Frontal cortex (tissue), 4 donors: ENCODE data around the gene IFITM10. TPM values are rescaled to one million over a fixed set of nuclear protein-coding genes. Genes with fewer than 3 reads are reported as not detected.
"Not testable (repeated sequence)": the region's sequence is repeated elsewhere in the genome, so short reads cannot be mapped to it uniquely, and the experiment has no call there.

Experiments used
- DNase-seq, 2 donors: peaks; one replicate each; pipeline ENCODE4 v3.0.0; 2012; ENCODE audit warnings: low spot score in 2 of 2
- FAIRE-seq: peaks from 2 replicates; lab custom pipeline; 2012; peaks lifted over from hg19 to GRCh38; lab: Jason Lieb, UNC
- total RNA-seq: library from RNA; depleted of rRNA; stranded (reverse); fragments of >200 nt; gene quantifications from one replicate; pipeline ENCODE4 v1.2.3, GENCODE V29; 2014
- donor health status: control.
- donor health status: control.
- donor health status: control.

Gene IFITM10
- total RNA-seq, 1 donor from 2014 or later = 0.41 TPM

DNA sequence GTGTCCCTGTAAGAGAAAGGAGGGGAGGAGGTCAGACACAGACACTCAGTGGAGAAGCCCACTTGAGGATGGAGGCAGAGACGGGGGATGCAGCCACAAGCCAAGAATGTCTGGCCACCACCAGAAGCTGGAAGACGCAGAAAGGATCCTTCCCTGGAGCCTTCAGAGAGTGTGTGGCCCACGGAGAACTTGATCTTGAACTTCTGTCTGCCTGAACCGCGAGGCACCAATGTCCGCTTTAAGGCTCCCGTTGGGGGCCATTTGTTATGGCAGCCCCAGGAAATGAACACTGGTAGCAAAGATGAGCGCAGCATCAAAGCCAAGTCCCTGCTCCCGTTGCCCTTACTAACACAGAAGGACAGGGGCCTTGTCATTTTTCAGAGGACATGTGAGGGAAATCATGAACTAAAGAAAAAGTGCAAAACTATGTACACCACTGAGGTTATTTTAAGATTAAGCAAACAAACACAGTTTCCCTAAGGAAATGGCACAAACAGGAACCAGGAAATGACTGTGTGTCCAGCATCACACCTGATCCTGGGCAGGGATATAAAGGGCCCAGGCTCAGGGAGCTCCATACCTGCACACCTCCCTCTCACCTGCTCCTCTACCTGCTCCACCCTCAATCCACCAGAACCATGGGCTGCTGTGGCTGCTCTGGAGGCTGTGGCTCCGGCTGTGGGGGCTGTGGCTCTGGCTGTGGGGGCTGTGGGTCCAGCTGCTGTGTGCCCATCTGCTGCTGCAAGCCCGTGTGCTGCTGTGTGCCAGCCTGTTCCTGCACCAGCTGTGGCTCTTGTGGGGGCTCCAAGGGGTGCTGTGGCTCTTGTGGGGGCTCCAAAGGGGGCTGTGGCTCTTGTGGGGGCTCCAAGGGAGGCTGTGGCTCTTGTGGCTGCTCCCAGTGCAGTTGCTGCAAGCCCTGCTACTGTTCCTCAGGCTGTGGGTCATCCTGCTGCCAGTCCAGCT is 53.5 kb downstream of the IFITM10 start, which contains the start of gene KRTAP5-6:
Gene KRTAP5-6, plus strand, starts transcription at position 588 of the 963 bp plus-strand sequence. Its CDS starts 51 bp downstream, at position 639.
- no peak for DNase-seq
- FAIRE-seq = no peak

DNA sequence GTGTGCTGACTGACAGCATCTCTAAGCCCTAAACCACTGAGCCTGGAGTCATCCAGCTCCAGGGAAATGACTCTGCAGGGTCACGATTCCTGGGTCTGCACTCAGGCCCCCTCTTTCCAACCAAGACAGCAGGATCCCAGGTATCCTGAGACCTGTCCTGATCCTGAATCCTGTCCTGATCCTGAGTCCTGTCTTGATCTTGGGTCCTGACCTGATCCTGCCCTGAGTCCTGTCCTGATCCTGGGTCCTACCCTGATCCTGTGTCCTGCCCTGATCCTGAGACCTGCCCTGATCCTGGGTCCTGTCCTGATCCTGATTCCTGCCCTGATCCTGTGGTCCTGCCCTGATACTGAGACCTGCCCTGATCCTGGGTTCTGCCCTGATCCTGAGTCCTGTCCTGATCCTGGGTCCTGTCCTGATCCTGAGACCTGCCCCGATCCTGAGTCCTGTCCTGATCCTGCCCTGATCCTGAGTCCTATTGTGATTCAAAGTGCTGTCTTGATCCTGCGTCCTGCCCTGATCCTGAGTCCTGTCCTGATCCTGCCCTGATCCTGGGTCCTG is 54.8 kb downstream of the IFITM10 start:
- no peak for DNase-seq

DNA sequence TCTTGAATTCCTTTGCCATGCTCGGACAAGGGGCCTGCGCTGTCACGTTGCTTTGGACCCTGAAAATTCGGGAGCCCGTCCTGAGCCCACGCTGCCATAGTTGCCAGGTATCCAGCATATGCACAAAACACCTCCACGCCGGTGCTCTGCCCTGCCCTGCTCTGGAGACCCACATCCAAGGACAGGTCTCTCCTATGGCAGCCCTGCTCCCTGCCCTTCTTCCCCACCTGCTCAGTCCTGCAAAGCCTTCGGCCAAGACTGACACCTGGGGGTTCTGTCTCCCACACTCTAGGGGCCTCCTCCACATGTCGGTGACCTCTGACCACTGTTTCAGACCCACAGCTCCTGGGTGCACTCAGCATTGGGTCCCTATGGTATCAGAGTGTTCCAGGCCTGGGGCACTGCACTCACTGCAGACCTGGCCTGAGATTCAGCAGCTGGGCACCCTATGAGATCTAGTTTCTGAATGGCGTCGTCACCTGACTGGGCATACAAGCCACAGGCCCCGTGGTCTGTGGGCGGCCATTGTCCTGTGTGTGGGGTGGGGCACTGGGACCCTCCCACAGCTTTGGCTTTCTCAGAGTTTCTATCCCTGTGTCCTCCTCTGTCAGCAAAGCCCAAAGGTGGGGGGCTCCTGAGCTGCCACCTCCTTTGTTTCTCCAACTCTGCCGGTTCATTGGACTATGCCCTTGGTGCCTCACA is 55.4 kb downstream of the IFITM10 start:
- FAIRE-seq (no peak), DNase-seq (no peak)

More for the DNA sequence above, 54.8 kb downstream of the IFITM10 start:
- no peak for FAIRE-seq

DNA sequence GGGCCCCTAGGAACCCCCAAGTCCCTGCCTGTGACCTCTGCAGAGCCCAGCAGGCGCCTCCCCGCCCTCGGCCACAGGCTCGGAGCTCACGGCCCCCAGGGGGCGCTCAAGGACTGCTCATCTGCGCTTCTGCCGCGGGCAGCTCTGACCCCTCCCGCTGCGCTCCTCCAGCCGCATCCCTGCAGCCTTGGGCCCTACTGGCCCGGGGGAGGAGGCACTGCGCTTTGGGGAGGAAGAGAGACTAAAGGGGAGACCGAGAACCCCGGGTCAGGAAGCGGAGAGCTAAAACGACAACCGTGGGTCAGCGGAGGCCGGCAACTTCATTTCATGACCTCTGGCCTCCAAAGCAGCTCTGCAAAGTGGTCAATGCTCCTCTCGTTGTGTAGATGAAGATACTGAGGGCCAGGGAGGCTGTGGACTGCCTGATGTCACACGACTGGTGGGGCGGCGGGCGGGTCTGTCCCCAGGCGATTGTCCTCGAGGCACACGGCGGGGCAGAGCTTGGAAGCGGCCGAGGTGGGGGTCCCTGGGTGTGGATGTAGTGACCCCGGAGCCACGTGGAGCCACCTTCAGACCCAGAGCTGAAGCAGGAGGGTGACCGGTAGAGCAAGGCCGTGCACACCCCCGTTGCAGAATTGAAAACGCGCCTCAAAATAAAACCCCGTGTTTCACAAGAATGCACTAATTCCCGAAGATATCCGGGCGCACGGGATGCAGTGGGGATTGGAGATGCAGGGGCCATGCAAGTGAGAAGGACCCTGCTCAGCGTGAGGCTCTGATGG is 56.1 kb downstream of the IFITM10 start:
- no peak for FAIRE-seq
- DNase-seq = peak; percentile 86 to 95

DNA sequence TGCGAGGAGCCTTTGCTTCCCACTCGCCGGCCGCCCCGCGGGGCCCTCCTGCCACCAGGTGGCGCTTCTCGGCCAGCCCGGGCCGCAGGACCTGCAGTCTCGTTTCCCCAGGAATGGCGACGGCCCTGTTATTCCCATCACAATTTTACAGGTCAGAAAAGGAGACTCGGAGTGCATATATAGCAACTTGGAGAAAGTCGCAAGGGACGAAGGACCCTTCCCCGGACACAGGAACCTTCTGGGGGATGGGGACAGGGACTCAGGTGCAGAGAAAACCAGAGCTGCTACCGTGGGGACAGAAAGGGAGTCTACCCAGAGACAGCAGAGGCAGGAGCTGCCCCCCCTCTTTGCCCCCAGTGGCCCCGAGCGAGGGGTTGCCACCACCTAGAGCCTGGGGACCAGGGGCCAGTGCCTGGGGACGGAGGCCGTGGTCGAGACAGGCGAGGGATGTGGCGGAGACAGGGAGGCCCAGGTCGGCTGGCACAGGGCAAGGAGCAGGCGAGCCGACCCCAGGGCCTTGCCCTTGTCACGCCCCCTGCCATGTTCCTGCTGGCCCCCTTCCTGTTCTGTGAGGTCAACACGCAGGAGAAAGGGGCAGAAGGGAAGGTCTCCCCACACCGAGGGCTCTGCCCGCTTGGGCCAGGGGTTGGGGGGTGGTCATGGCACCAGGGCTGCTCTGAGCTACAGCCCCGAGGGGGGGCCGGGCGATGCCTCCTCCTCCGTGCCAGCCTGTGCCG is 56.9 kb downstream of the IFITM10 start:
- FAIRE-seq (no peak), DNase-seq (peak; percentile 84 to 91)

DNA sequence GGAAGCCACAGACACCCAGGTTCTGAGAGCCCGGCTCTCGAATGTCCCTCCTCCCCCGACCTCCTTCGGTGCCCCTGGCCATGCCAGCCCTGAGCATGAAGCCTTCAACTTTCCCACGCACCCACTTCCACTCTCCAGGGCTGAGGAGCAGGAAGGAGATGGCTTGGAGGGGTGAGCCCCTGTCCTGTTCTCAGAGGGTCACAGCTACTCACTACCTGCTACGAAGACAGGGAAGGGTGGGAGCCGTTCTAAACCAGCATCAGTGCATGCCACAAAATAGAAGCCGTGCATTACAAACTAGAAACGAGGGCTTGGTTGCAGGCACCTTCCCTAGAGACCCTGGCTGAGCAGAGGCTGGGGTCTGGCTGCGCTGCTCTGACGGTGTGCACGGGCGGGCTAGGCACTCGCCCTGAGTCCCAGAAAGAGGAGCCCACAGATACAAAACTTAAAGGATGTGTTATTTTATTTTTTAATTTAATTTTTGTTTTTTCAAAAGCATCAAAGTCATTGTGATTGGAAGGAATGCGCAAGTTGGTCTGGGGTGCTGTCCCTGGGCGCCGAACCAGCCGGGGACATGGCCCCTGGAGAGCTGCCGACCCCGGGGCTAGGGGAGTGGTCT is 57.6 kb downstream of the IFITM10 start:
- DNase-seq = no peak
- no peak for FAIRE-seq

DNA sequence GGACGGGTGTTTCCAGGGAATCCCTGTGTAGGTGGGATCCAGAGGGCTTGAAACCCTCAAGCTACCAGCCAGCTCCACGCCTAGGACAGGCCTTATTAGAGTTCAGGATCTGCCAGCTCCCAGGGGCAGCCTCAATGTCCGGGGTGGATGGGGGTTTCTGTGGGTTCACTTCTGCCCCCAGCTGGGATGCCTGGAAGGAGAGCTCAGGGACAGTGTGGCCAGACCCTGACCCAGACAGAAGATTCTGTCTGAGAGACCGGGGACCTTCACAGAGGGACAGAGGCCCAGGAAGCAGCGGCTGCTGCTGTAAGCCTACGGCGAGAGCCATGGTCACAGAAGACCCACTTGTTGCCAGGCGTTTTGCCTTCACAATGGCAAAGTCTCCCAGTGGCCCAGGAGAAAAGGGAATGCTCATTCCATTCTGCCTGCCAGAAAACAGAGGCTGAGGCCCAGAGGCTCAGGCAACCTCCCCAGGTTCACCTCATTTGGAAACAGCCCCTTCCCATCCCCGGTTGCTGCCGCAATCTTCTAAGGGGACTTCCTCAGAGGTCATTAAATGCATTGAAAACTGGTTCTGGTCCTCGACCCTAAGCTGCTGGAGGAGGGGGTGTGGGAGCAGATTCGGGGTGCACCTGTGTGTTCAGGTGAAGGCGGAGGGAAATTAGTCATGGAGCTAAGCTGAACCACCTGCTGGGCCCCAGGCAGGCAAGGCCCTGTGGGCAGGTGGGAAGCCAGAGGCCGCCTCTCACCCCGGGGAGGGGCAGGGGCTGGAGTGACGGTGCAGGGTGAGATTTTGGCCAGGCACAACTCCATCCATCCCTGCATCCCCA is 58.3 kb downstream of the IFITM10 start:
- DNase-seq (no peak), FAIRE-seq (no peak)

DNA sequence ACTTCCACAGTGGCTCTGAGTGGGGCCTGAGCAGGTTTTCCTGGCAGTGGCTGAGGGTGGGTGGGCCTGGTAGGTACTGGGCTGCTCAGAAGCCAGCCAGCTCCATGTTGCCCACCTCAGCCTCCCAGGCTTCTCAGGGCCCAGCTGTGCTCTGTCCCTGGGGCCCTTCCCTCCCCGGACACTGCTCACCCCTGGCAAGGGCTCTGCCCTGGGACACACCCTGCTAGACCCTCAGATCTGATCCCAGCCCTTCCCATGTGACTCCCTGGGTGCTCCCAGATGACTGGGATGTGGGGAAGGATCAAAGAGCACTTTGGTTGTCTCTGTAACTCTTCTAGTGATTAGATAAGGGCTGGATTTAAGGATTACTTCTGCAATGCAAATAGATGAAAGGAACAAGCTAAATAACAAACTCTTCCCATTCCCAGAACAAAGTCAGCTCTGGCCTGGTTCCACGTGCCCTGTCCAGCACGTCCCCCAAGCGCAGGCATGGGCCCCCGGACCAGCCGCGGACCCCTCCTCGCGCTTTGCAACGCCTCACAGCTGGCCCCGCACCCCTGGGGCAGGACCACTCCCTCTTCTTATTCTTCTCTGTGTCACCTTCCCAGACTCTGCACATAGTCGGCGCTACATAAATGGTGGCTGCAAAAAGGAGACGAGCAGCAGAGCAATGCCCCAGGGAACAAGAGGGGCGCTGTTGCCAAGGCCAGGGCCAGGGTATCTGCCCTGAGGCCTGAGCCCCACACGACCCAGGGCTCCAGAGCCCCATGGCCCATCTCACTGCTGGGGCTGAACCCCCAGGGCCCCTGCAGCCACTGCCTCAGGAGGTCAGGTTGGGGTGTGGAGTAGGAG is 59.1 kb downstream of the IFITM10 start:
- DNase-seq (no peak), FAIRE-seq (no peak)

DNA sequence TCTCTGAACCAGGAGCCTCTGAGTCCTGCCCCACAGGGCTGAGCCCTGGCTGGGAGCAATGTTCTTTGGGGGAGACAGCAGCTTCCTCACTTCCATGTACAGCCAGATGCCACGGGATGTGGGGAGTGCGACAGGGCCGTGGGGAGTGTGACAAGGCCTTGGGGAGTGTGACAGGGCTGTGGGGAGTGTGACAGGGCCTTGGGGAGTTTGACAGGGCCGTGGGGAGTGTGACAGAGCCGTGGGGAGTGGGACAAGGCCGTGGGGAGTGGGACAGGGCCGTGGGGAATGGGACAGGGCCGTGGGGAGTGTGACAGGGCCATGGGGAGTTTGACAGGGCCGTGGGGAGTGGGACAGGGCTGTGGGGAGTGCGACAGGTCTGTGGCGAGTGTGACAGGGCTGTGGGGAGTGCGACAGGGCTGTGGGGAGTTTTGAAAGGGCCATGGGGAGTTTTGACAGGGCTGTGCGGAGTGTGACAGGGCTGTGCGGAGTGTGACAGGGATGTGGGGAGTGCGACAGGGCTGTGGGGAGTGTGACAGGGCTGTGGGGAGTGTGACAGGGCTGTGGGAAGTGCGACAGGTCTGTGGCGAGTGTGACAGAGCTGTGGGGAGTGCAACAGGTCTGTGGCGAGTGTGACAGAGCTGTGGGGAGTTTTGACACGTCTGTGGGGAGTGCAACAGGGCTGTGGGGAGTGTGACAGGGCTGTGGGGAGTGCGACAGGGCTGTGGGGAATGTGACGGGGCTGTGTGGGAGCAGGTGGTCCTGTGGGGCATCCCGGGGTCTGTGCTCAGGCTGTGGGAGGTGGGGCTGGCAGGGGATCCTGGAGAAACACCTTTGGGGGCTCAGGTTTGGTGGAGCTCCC is 60.0 kb downstream of the IFITM10 start:
- no peak for FAIRE-seq

DNA sequence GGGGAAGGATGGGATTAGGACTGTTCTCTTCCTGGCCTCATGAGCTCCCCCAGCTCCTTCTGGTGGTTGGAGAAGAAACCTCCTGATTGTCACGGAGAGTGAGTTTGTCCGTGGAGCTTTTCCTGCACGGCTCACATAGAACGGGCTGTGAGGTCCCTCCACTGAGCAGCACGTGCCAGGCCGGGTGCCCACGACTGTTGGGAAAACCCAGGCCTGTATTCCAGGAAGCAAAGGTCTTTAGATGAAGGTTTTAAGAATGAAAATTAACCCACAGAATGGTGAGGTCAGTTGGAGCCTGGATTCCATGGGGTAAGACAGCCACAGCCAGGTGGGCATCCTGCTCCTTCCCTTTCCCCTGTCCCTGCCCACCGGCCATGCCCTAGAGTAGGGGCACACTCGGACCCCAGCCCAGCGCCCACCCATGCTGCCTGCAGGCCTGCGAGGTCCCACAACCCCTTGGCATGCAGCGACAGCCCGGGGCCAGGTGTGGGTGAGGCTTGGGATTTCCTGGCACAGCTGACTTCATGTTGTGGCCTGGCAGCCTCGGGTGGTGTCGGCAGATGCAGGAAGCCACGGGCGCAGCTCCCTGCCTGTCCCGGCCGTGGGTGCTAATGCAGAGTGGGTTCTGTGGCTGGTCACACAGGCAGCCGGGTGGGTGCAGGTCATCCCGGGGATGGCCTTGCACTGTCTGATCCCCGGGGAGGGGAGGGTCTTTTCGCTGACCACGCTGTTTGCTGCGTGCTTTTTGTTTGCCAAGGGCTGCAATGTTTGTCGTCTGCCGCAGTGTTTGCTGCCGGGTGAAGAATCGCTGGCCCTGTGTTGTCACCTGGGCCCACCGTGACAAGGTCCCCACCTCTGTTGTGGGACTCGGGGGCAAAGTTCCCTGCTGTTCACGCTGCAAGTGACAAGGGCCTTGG is 60.9 kb downstream of the IFITM10 start:
- not testable (repeated sequence) for DNase-seq, FAIRE-seq

More for the DNA sequence above, 60.0 kb downstream of the IFITM10 start:
- no peak for DNase-seq

DNA sequence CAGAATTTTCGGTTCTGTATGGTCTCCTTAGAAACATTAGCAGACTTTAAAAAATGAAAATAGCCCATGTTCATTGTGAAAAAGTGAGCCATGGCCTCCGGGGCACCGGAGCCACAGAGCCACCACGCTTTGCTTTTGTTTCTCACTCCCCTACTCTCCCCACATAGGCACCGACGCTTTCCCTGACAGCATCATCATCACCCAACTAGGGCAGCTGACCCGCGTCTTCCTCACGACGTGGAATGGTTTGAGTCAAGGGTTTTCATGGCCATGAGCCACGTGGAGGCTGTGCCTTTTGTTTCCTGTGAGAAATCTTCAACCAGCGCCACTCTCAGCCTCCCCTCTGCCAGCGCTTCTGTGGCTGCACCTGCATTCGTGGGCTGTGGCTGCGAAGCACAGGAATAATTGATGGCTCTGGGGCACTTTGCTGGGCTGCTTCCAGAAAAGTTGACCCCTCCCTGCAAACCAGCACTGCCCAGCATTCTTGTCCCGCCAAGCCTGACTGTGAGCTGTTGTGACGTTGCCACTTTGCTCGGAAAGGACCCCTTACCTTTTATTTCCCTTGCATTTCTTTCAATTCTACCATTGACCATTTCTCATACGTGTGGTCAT is 62.0 kb downstream of the IFITM10 start:
- not testable (repeated sequence) for FAIRE-seq, DNase-seq

DNA sequence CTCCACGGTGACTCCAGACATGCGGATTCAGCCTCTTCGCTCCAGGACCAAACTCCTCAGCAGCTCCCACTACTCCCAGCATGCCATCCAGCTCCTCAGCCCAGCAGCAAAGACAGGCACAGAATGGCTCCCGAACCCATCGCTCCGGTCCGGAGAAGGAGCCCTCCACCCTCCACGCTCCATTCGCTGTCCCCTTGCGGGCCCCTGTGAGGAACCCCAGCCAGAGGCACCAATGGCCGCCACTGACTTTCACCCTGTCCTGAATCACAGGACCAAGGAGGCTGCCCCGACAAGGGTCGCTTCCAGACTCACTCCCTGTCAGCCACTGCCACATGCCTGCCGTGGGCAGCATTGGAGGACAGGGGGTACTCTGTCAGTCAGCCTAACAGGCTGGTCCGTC is 64.2 kb downstream of the IFITM10 start:
- FAIRE-seq, DNase-seq: not testable (repeated sequence)

DNA sequence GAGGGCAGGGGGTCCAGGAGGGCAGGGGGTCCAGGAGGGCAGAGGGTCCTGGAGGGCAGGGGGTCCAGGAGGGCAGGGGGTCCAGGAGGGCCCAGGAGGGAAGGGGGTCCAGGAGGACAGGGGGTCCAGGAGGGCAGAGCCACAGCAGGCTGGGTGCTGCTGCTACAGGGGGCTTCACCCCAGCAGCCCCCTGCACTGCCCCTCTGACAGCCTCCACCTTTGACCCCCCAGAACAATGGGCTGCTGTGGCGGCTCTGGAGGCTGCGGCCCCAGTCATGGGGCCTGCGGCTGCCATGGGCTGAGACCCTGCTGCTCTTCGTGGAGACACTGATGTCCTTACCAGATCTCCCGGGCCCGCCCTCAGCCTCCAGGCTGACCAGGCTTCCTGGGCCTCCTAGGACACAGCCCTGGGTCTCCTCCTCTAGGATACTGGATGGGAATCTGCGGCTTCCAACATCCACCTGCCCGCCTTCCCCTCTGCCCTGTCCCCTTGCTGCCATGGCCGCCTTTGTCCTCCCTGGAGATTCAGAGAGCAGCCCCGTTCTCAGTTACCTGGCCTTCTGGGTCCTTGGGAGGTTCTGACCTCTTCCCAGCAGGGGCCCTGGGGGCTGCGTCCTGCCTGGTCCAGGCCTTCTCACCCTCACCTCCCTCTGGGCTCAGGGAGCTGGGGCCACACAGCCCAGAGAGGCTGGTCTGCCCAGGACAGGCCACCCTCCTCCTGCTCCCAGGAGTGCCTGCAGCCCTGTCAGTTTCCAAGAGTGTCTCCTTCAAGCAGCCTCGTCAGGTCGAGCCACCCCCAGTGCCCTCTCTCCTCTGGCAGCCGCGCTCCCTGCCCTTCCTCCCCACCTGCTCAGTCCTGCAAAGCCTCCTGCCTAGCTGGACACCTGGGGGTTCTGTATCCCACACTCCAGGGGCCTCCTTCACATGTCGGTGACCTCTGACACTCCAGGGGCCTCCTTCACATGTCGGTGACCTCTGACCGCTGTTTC is 65.2 kb downstream of the IFITM10 start:
- not testable (repeated sequence) for DNase-seq, FAIRE-seq
